COR-L47 (cell line): ENCODE measurements around the gene RAD51B.
A peak's percentile ranks its signal among the peaks of the same experiment; 100 is the strongest.

Experiments
- DNase-seq: peaks from one replicate; lab custom pipeline; 2025; lab: John Stamatoyannopoulos, UW

Gene RAD51B

GRCh38 chr14:67835596-67835995, 16.0 kb downstream of the RAD51B start:
- no peak for DNase-seq

GRCh38 chr14:67837011-67837624, 17.5 kb downstream of the RAD51B start:
- peak; percentile 58 for DNase-seq

GRCh38 chr14:67846029-67846610, 26.5 kb downstream of the RAD51B start:
- DNase-seq, result no peak

- no peak for DNase-seq
Observed at GRCh38 chr14:67850066-67850830, 30.7 kb downstream of the RAD51B start.

GRCh38 chr14:67851785-67852410, 32.3 kb downstream of the RAD51B start:
- DNase-seq, result no peak

GRCh38 chr14:67852926-67853604, 33.5 kb downstream of the RAD51B start:
- no peak for DNase-seq

GRCh38 chr14:67853715-67854114, 34.1 kb downstream of the RAD51B start:
- no peak for DNase-seq

- DNase-seq, result no peak
Observed at GRCh38 chr14:67856827-67857226, 37.2 kb downstream of the RAD51B start.

- DNase-seq, result no peak
Observed at GRCh38 chr14:67857778-67858350, 38.3 kb downstream of the RAD51B start.

GRCh38 chr14:67859169-67859749, 39.7 kb downstream of the RAD51B start:
- DNase-seq, result no peak

- DNase-seq, result no peak
Observed at GRCh38 chr14:67863223-67863622, 43.6 kb downstream of the RAD51B start.

- DNase-seq, result no peak
Observed at GRCh38 chr14:67875175-67876006, 55.8 kb downstream of the RAD51B start.

GRCh38 chr14:67879026-67879425, 59.4 kb downstream of the RAD51B start:
- no peak for DNase-seq

- DNase-seq, result no peak
Observed at GRCh38 chr14:67881225-67881624, 61.6 kb downstream of the RAD51B start.

- no peak for DNase-seq
Observed at GRCh38 chr14:67882986-67883555, 63.5 kb downstream of the RAD51B start.

GRCh38 chr14:67883717-67884116, 64.1 kb downstream of the RAD51B start:
- DNase-seq, result no peak

GRCh38 chr14:67886191-67886590, 66.6 kb downstream of the RAD51B start:
- no peak for DNase-seq

- DNase-seq, result no peak
Observed at GRCh38 chr14:67887478-67887877, 67.9 kb downstream of the RAD51B start.

GRCh38 chr14:67889455-67889854, 69.9 kb downstream of the RAD51B start:
- DNase-seq, result no peak

GRCh38 chr14:67892466-67893100, 73.0 kb downstream of the RAD51B start:
- no peak for DNase-seq
